WTC11 (cell line): ENCODE measurements around the gene PPM1M. TPM values are rescaled to one million over a fixed set of nuclear protein-coding genes. Genes with fewer than 3 reads are reported as not detected.
A peak's percentile ranks its signal among the peaks of the same experiment; 100 is the strongest.

ENCODE experiments used
- ATAC-seq: fragments of 200-7000 bp; cut with Tn5 transposase; 2 replicates; pipeline ENCODE4 v1.10.0; 2021; ENCODE audit warnings: mild to moderate bottlenecking, moderate library complexity
- CTCF ChIA-PET: fragments of 300-600 bp; sonication (Branson Sonifier 250); formaldehyde crosslinking; loops from one replicate; lab custom pipeline; 2021; ENCODE audit warnings: antibody characterized with exemption; lab: Charles Lee
- POLR2A ChIA-PET: fragments of 350-600 bp; sonication (Branson Sonifier 250); formaldehyde crosslinking; loops from one replicate; lab custom pipeline; 2021; ENCODE audit warnings: antibody characterized with exemption; lab: Charles Lee
- DNase-seq: peaks from one replicate; pipeline ENCODE4 v3.0.0; 2021; ENCODE audit warnings: low spot score
- H3K27ac Mint-ChIP-seq: 2 replicates; pipeline ENCODE4 v1.8.0; 2021; ENCODE audit warnings: mixed read lengths
- H3K27me3 Mint-ChIP-seq: 2 replicates; pipeline ENCODE4 v1.8.0; 2021; ENCODE audit warnings: low read depth, mild to moderate bottlenecking, moderate library complexity, mixed read lengths
- H3K36me3 Mint-ChIP-seq: 2 replicates; pipeline ENCODE4 v1.8.0; 2021; ENCODE audit warnings: mixed read lengths
- H3K4me1 Mint-ChIP-seq: 2 replicates; pipeline ENCODE4 v1.8.0; 2022; ENCODE audit warnings: mixed read lengths
- H3K4me3 Mint-ChIP-seq: 2 replicates; pipeline ENCODE4 v1.8.0; 2021; ENCODE audit warnings: mild to moderate bottlenecking, moderate library complexity, mixed read lengths
- H3K9me3 Mint-ChIP-seq: 2 replicates; pipeline ENCODE4 v1.8.0; 2021; ENCODE audit warnings: mixed read lengths
- ARID4B ChIP-seq: sonication (generic); formaldehyde crosslinking; IDR thresholded peaks from 2 replicates; pipeline ENCODE4 v1.8.0; 2023; ENCODE audit warnings: missing genetic modification reagents, mild to moderate bottlenecking, borderline replicate concordance
- ATF6 ChIP-seq: sonication (generic); formaldehyde crosslinking; IDR thresholded peaks from 2 replicates; pipeline ENCODE4 v1.8.1; 2023; ENCODE audit warnings: mild to moderate bottlenecking, missing genetic modification reagents
- CREB1 ChIP-seq: sonication (generic); formaldehyde crosslinking; IDR thresholded peaks from 2 replicates; pipeline ENCODE4 v1.8.0; 2023; ENCODE audit warnings: mild to moderate bottlenecking, missing genetic modification reagents
- CREM ChIP-seq: sonication (generic); formaldehyde crosslinking; IDR thresholded peaks from 2 replicates; pipeline ENCODE4 v1.8.1; 2022; ENCODE audit warnings: mild to moderate bottlenecking, missing genetic modification reagents, moderate library complexity
- CTCF ChIP-seq: fragments of 200-600 bp; IDR thresholded peaks from 2 replicates; pipeline ENCODE4 v1.8.0; 2022; ENCODE audit warnings: antibody characterized with exemption
- EMX1 ChIP-seq: fragments of 250-450 bp; sonication (Bioruptor Pico); IDR thresholded peaks from 2 replicates; pipeline ENCODE4 v1.8.0; 2021; ENCODE audit warnings: mild to moderate bottlenecking
- ERG ChIP-seq: fragments of 250-450 bp; sonication (Bioruptor Pico); IDR thresholded peaks from 2 replicates; pipeline ENCODE4 v1.8.0; 2021; ENCODE audit warnings: mild to moderate bottlenecking
- GRHL2 ChIP-seq: fragments of 250-450 bp; sonication (Bioruptor Pico); IDR thresholded peaks from 2 replicates; pipeline ENCODE4 v1.8.0; 2022; ENCODE audit warnings: mild to moderate bottlenecking, moderate library complexity; ENCODE audit not compliant: insufficient replicate concordance, severe bottlenecking
- IRF2 ChIP-seq: sonication (generic); formaldehyde crosslinking; IDR thresholded peaks from 2 replicates; pipeline ENCODE4 v1.8.0; 2022; ENCODE audit warnings: low read depth, missing genetic modification reagents, borderline replicate concordance
- JAZF1 ChIP-seq: fragments of 250-450 bp; sonication (Bioruptor Pico); IDR thresholded peaks from 2 replicates; pipeline ENCODE4 v1.9.0; 2021; ENCODE audit warnings: moderate library complexity, mild to moderate bottlenecking, inconsistent platforms
- MAX ChIP-seq: sonication (generic); formaldehyde crosslinking; IDR thresholded peaks from 2 replicates; pipeline ENCODE4 v1.8.0; 2022; ENCODE audit warnings: mild to moderate bottlenecking, missing genetic modification reagents
- NFE2L1 ChIP-seq: sonication (generic); formaldehyde crosslinking; IDR thresholded peaks from 2 replicates; pipeline ENCODE4 v1.8.1; 2023; ENCODE audit warnings: missing genetic modification reagents
- RELA ChIP-seq: sonication (generic); formaldehyde crosslinking; IDR thresholded peaks from 2 replicates; pipeline ENCODE4 v1.8.1; 2022; ENCODE audit warnings: missing genetic modification reagents, mild to moderate bottlenecking, borderline replicate concordance
- TEAD4 ChIP-seq: sonication (generic); formaldehyde crosslinking; IDR thresholded peaks from 2 replicates; pipeline ENCODE4 v1.8.0; 2022; ENCODE audit warnings: mild to moderate bottlenecking, missing genetic modification reagents
- USF2 ChIP-seq: sonication (generic); formaldehyde crosslinking; IDR thresholded peaks from 2 replicates; pipeline ENCODE4 v1.8.1; 2023; ENCODE audit warnings: mild to moderate bottlenecking, missing genetic modification reagents, moderate library complexity
- ZNF219 ChIP-seq: sonication (generic); formaldehyde crosslinking; IDR thresholded peaks from 2 replicates; pipeline ENCODE4 v1.8.0; 2023; ENCODE audit warnings: missing genetic modification reagents, mild to moderate bottlenecking, borderline replicate concordance
- ZNF396 ChIP-seq: fragments of 250-450 bp; sonication (Bioruptor Pico); IDR thresholded peaks from 2 replicates; pipeline ENCODE4 v1.8.0; 2021; ENCODE audit warnings: mild to moderate bottlenecking, moderate library complexity, borderline replicate concordance
- ZNF416 ChIP-seq: fragments of 250-450 bp; sonication (Bioruptor Pico); IDR thresholded peaks from 2 replicates; pipeline ENCODE4 v1.9.0; 2021; ENCODE audit warnings: mild to moderate bottlenecking, inconsistent platforms
- ZNF671 ChIP-seq: fragments of 250-450 bp; sonication (Bioruptor Pico); IDR thresholded peaks from 2 replicates; pipeline ENCODE4 v1.8.0; 2021; ENCODE audit warnings: mild to moderate bottlenecking
- total RNA-seq: library from RNA; stranded (reverse); gene quantifications from 3 replicates; pipeline ENCODE4 v1.2.3, GENCODE V29; 2021

Gene PPM1M
- total RNA-seq, 1 experiment from 2014 or later: 7.0 TPM

- H3K27ac Mint-ChIP-seq: no peak overlapping the region; the same call in 1 of the 2 replicates
- H3K9me3 Mint-ChIP-seq: no peaks in the 10 kb centered on the region
- ATAC-seq (no peak), DNase-seq (no peak)
- TF ChIP-seq ZNF671 (CRISPR knock-in tag): no peak
- TF ChIP-seq ATF6 (CRISPR knock-in tag): no peak
- TF ChIP-seq IRF2 (CRISPR knock-in tag): no peak
- TF ChIP-seq GRHL2 (CRISPR knock-in tag): no peak
- ChIA-PET CTCF (interaction anchor here (0.5 to 11.5 kb wide), 5 partner anchors 11 to 161 kb away, joined by 3 to 222 read pairs (median 73); partner anchors contain the start of gene TWF2), POLR2A (no interaction called here)
- H3K4me3 Mint-ChIP-seq: no peak overlapping the region
- H3K27me3 Mint-ChIP-seq: no peaks in the 10 kb centered on the region
- H3K36me3 Mint-ChIP-seq: no peaks in the 10 kb centered on the region
- H3K4me1 Mint-ChIP-seq: peaks cover 9% of the 10 kb centered on the region
Measured at GRCh38 chr3:52223449-52224408, 21.8 kb upstream of the PPM1M start.

- H3K4me3 Mint-ChIP-seq: no peak within 1 kb of the TSS
- DNase-seq: no peak
- H3K36me3 Mint-ChIP-seq: peaks cover 10% of the 10 kb centered on the region
- ChIA-PET CTCF (interaction anchor here (0.6 to 11.5 kb wide), 7 partner anchors 9 to 223 kb away, joined by 3 to 222 read pairs (median 4); partner anchors contain the start of gene TWF2), POLR2A (interaction anchor here (1.5 kb wide), 1 partner anchor 52 kb away, joined by 3 read pairs; no protein-coding TSS in a partner anchor)
- H3K9me3 Mint-ChIP-seq: no peaks in the 10 kb centered on the region
- no peak within 1 kb of the TSS for H3K27ac Mint-ChIP-seq
- ATAC-seq: peak; percentile 21; the same call in 1 of the 2 replicates
- peaks cover 5% of the 10 kb centered on the region for H3K4me1 Mint-ChIP-seq
- no peaks in the 10 kb centered on the region for H3K27me3 Mint-ChIP-seq
- TF ChIP-seq RELA (CRISPR knock-in tag) (no peak), NFE2L1 (CRISPR knock-in tag) (no peak), EMX1 (no peak), ARID4B (CRISPR knock-in tag) (no peak), TEAD4 (CRISPR knock-in tag) (no peak), CREB1 (CRISPR knock-in tag) (no peak), ZNF416 (CRISPR knock-in tag) (no peak), ERG (CRISPR knock-in tag) (no peak), ZNF671 (CRISPR knock-in tag) (no peak), MAX (no peak), ZNF396 (CRISPR knock-in tag) (no peak), CREM (CRISPR knock-in tag) (no peak), USF2 (CRISPR knock-in tag) (no peak), CTCF (no peak), ZNF219 (CRISPR knock-in tag) (no peak), GRHL2 (CRISPR knock-in tag) (no peak), JAZF1 (CRISPR knock-in tag) (no peak)
Measured at GRCh38 chr3:52225452-52226228, 19.9 kb upstream of the PPM1M start, which contains the start of gene TLR9. TLR9 (minus strand) TSS chr3:52225645; CDS start chr3:52225529, 116 bp downstream.
